Testis (tissue), 3 donors: ENCODE data around the gene KCNK4. TPM values are rescaled to one million over a fixed set of nuclear protein-coding genes. Genes with fewer than 3 reads are reported as not detected.
"Not testable (repeated sequence)": the region's sequence is repeated elsewhere in the genome, so short reads cannot be mapped to it uniquely, and the experiment has no call there.

ENCODE experiments used
- DNase-seq: peaks from one replicate; pipeline ENCODE4 v3.0.0-alpha.2; 2019
- H3K27ac ChIP-seq, 2 donors: fragments of 200-600 bp; sonication (generic); one replicate each; pipeline ENCODE4 v1.5.1; 2019
- H3K27me3 ChIP-seq: fragments of 200-600 bp; sonication (generic); one replicate; pipeline ENCODE4 v1.5.1; 2019
- H3K36me3 ChIP-seq: fragments of 200-600 bp; sonication (generic); one replicate; pipeline ENCODE4 v1.5.1; 2017; ENCODE audit warnings: low read depth; ENCODE audit errors: missing control alignments
- H3K4me1 ChIP-seq: fragments of 200-600 bp; sonication (generic); one replicate; pipeline ENCODE4 v1.5.1; 2019
- H3K4me3 ChIP-seq, 2 donors: fragments of 200-600 bp; sonication (generic); one replicate each; pipeline ENCODE4 v1.5.1; 2017 to 2019
- H3K9me3 ChIP-seq: fragments of 200-600 bp; sonication (generic); one replicate; pipeline ENCODE4 v1.5.1; 2017
- CTCF ChIP-seq, 3 experiments: fragments of 450-650 bp in 2 of 3; fragments of 200-600 bp in 1 of 3; sonication (generic) in 1 of 3; IDR thresholded peaks; one replicate each; pipeline ENCODE4 v1.5.1; 2016 to 2019; ENCODE audit warnings: antibody characterized with exemption in 3 of 3, mild to moderate bottlenecking in 2 of 3, moderate library complexity in 1 of 3
- POLR2A ChIP-seq: fragments of 450-650 bp; IDR thresholded peaks from one replicate; pipeline ENCODE4 v1.6.1; 2017; ENCODE audit warnings: antibody characterized with exemption, mild to moderate bottlenecking, moderate library complexity
- WGBS, 2 donors: methylation state at CpG; one replicate each; pipeline ENCODE4 v1.1.5; 2018; 5-methylcytosine and 5-hydroxymethylcytosine counted together
- intact Hi-C: fragments of 100-400 bp; cut with DNase I; formaldehyde crosslinking; loops from one replicate; pipeline ENCODE4 v1.15.1; 2023; ENCODE audit warnings: low total_unique reads
- polyA plus RNA-seq: library from polyadenylated mRNA; stranded (reverse); fragments of 350-450 nt; fragmentation: Illumina TruSeq; extraction: RNeasy Lipid Tissue Mini Kit (QIAGEN cat#74804); gene quantifications from one replicate; pipeline ENCODE4 v1.2.3, GENCODE V29; 2014; ENCODE audit warnings: low read depth, low replicate concordance; ENCODE audit not compliant: insufficient read depth
- total RNA-seq, 2 donors: library from RNA; depleted of rRNA; stranded (reverse); fragments of >200 nt; gene quantifications; one replicate each; pipeline ENCODE4 v1.2.3, GENCODE V29; 2016

The KCNK4 gene
- total and polyA plus RNA-seq, 3 donors from 2014 or later = 0.24 TPM; not detected in 2

GRCh38 chr11:64244966-64245365 lies 46.1 kb upstream of the KCNK4 start:
- TF ChIP-seq POLR2A = no peak
- no peak for TF ChIP-seq CTCF (IDR thresholded peaks at IDR 0.05)
- intact Hi-C loops = no loop called here
- Histone ChIP-seq H3K27ac (peak overlapping the region in 1 of 2 donors; percentile 75), H3K4me3 (no peak overlapping the region), H3K9me3 (no peaks in the 10 kb centered on the region), H3K4me1 (peaks cover 42% of the 10 kb centered on the region), H3K36me3 (no peaks in the 10 kb centered on the region), H3K27me3 (no peaks in the 10 kb centered on the region)
- DNase-seq = no peak
- 42% methylated on average over 6 of the region's 6 CpGs; no CpG with 5 or more reads in 1 of the 2 donors for WGBS, 2 donors

DNA sequence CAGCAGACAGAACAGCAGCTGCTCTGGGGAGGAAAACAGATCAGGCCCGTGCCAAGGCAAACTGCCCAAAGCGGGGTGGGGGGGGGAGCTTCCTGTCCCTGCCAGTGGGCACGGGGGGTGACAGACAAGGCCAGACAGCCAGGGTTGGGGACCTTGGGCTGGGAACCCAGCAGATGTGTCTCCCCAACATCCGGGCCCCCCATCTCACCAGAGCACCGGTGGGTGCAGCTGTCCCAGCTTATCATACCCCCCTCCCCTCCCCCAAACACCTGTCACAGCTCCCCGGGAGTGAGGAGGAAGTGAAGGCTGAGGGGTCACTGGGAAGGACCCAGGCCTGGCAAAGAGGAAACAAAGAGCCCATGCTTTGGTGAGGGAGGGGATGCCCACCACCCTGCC lies 45.7 kb upstream of the KCNK4 start:
- no peak for TF ChIP-seq POLR2A
- TF ChIP-seq CTCF (IDR thresholded peaks at IDR 0.05) = no peak
- Histone ChIP-seq H3K4me3 (peak overlapping the region; percentile 47 to 60), H3K36me3 (no peaks in the 10 kb centered on the region), H3K9me3 (no peaks in the 10 kb centered on the region), H3K4me1 (peaks cover 41% of the 10 kb centered on the region), H3K27ac (peak overlapping the region; percentile 24 to 75), H3K27me3 (no peaks in the 10 kb centered on the region)
- DNase-seq = no peak
- intact Hi-C loops = no loop called here
- WGBS, 2 donors = 5 to 28% methylated on average over 3 to 6 of the region's 6 CpGs

GRCh38 chr11:64245797-64246620 lies 45.1 kb upstream of the KCNK4 start:
- intact Hi-C loops = no loop called here
- Histone ChIP-seq H3K27me3 (no peaks in the 10 kb centered on the region), H3K4me3 (peak overlapping the region; percentile 47 to 60), H3K4me1 (peaks cover 45% of the 10 kb centered on the region), H3K36me3 (no peaks in the 10 kb centered on the region), H3K27ac (peak overlapping the region; percentile 24 to 75), H3K9me3 (no peaks in the 10 kb centered on the region)
- TF ChIP-seq CTCF (IDR thresholded peaks at IDR 0.05) (no peak), POLR2A (no peak)
- DNase-seq = peak; percentile 50
- WGBS, 2 donors = 2 to 3% methylated on average over 24 to 46 of the region's 46 CpGs

- Histone ChIP-seq H3K4me3 (peak overlapping the region; percentile 47 to 60), H3K27ac (peak overlapping the region in 1 of 2 donors; percentile 68), H3K4me1 (peaks cover 45% of the 10 kb centered on the region)
- intact Hi-C loops, DNase-seq, H3K9me3 ChIP-seq, H3K27me3 ChIP-seq, H3K36me3 ChIP-seq: not testable (repeated sequence)
- 1% methylated on average over 26 of the region's 43 CpGs; no CpG with 5 or more reads in 1 of the 2 donors for WGBS, 2 donors
Measured at GRCh38 chr11:64246621-64246870, 44.6 kb upstream of the KCNK4 start.

DNA sequence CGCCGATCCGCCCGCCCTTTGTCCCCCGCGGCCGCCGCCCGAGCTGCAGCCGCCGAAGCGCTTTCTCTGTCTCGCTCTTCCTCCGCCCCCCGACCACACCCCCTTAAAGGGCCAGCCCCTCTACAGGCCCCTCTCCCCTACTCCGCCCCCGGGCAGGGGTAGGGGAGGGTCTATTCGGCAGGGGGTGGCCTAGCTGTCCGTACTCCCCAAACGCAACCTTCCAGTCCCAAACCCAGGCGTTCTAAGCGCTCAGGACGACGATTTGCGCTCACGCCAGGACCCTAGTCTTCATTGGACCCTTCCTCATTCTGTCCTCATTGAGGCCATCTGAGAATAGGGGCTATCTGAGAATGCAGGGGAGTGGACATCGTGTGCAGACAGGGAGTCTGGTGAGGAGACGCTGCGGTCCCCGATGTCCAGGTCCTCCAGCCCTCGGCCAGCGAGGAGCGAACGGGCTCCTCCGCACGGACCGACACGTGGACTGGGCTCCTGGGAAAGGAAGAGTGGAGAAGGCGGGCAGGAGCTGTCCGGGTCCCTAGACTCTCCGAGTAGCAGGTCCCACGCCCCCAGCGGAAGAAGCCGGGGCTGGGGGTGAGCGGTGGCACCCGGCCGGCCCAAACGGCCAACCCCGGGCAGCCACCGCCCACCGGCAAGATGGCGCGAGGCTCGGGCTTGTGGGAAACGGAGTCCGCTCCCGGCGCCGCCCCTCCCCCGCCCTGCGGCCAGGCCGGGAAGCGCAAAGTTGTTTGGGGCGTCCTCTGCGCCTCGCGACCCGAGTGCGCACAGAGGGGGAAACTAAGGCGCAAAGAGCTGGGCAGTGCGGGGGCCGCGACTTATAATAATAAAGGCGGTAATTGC lies 44.0 kb upstream of the KCNK4 start, which contains the start of gene PPP1R14B:
TSS of gene PPP1R14B (minus strand) at position 73 of the 858 bp plus-strand sequence. CDS start 270 bp downstream, outside the sequence.
- no peaks in the 10 kb centered on the region for H3K27me3 ChIP-seq
- TF ChIP-seq POLR2A = no peak
- TF ChIP-seq CTCF (IDR thresholded peaks at IDR 0.05) = peak in 2 of 3 experiments; percentile 20 to 33
- 0 to 1% methylated on average over 34 to 53 of the region's 74 CpGs for WGBS, 2 donors
- intact Hi-C loops = no loop called here
- H3K4me3 ChIP-seq = peak within 1 kb of the TSS; percentile 47 to 80
- H3K9me3 ChIP-seq = no peaks in the 10 kb centered on the region
- peak within 1 kb of the TSS; percentile 75 for H3K27ac ChIP-seq
- H3K4me1 ChIP-seq = peaks cover 47% of the 10 kb centered on the region
- no peaks in the 10 kb centered on the region for H3K36me3 ChIP-seq
- peak; percentile 87 for DNase-seq
